ENCODE data around the gene BLOC1S4. TPM values are rescaled to one million over a fixed set of nuclear protein-coding genes. Genes with fewer than 3 reads are reported as not detected.
"Not testable (repeated sequence)": the region's sequence is repeated elsewhere in the genome, so short reads cannot be mapped to it uniquely, and the experiment has no call there.

The BLOC1S4 gene
- total RNA-seq, 1 donor from 2014 or later, result 19.1 TPM

DNA sequence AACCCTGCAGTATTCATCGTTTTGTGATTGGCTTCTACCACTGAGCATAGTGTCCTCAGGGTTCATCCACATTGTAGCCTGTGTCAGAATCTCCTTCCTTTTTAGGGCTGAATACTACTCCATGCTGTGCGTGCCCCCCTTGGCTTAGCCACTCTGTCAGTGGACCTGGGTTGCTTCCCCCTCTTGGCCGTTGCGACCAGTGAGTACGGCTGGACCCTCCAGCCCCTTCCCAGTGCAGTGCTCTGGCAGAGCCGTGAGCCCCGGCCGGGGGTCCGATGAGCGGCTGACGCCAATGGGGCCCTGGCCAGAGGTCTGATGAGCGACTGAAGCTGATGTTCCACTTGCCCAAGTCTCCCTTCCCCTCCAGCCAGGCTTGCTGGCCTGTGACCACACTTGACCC lies 6.9 kb downstream of the BLOC1S4 start:
- no peak overlapping the region for H3K4me3 Mint-ChIP-seq
- no peaks in the 10 kb centered on the region for H3K9me3 Mint-ChIP-seq
- no peak overlapping the region for H3K27ac Mint-ChIP-seq
- H3K36me3 Mint-ChIP-seq, result peaks cover 5% of the 10 kb centered on the region
- TF ChIP-seq CTCF (conservative IDR thresholded peaks at IDR 0.05), result no peak
- peaks cover 23% of the 10 kb centered on the region for H3K4me1 Mint-ChIP-seq (ENCODE audit: unreplicated experiment)
- H3K27me3 Mint-ChIP-seq, result no peaks in the 10 kb centered on the region
- no peak for DNase-seq (ENCODE audit: extremely low spot score, unreplicated experiment)

DNA sequence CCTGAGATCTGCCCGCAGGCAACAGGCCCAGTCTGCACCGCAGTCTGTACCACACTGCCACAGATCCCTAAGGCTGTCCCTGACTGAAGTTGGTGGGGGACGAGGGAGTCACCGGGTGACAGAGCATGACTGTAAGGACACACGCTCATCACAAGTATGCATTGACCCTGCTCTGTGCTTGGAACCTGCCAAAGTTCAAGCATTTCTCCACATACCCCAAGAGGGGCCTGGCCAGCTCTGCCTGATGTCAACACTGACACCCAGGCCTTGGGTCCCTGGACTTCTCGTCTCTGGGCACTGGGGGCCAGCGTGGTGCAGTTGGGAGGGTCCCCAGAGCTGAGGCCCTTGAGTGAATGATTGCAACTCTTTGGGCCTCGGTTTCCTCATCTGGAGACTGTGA lies 7.9 kb downstream of the BLOC1S4 start:
- TF ChIP-seq CTCF (conservative IDR thresholded peaks at IDR 0.05), result no peak
- H3K27ac Mint-ChIP-seq, result no peak overlapping the region
- H3K4me3 Mint-ChIP-seq, result no peak overlapping the region
- DNase-seq (ENCODE audit: extremely low spot score, unreplicated experiment), result no peak
- peaks cover 3% of the 10 kb centered on the region for H3K36me3 Mint-ChIP-seq
- no peaks in the 10 kb centered on the region for H3K9me3 Mint-ChIP-seq
- peaks cover 25% of the 10 kb centered on the region for H3K4me1 Mint-ChIP-seq (ENCODE audit: unreplicated experiment)
- H3K27me3 Mint-ChIP-seq, result no peaks in the 10 kb centered on the region

- Mint-ChIP-seq H3K4me1 (ENCODE audit: unreplicated experiment) (peaks cover 21% of the 10 kb centered on the region), H3K36me3 (no peaks in the 10 kb centered on the region), H3K27me3 (no peaks in the 10 kb centered on the region), H3K4me3 (no peak overlapping the region), H3K27ac (no peak overlapping the region), H3K9me3 (no peaks in the 10 kb centered on the region)
- no peak for DNase-seq (ENCODE audit: extremely low spot score, unreplicated experiment)
- no peak for TF ChIP-seq CTCF (conservative IDR thresholded peaks at IDR 0.05)
These were observed 8.6 kb downstream of the BLOC1S4 start for GRCh38 chr4:6724421-6725111.

DNA sequence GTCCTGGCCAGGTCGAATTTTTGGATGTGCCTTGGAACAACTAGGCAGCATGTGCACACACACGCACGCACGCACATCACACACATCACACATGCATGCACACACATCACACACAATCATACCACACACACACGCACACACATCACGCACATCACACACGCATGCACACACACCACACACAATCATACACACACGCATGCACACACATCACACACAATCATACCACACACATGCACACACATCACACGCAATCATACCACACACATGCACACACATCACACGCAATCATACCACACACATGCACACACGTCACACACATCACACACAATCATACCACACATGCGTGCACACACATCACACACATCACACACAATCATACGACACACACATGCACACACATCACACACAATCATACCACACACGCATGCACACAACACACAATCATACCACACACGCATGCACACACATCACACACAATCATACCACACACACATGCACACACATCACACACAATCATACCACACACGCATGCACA lies 9.5 kb downstream of the BLOC1S4 start:
- not testable (repeated sequence) for H3K4me3 Mint-ChIP-seq; H3K36me3 Mint-ChIP-seq; H3K9me3 Mint-ChIP-seq; H3K27ac Mint-ChIP-seq; DNase-seq (ENCODE audit: extremely low spot score, unreplicated experiment); H3K27me3 Mint-ChIP-seq
- peaks cover 17% of the 10 kb centered on the region for H3K4me1 Mint-ChIP-seq (ENCODE audit: unreplicated experiment)

DNA sequence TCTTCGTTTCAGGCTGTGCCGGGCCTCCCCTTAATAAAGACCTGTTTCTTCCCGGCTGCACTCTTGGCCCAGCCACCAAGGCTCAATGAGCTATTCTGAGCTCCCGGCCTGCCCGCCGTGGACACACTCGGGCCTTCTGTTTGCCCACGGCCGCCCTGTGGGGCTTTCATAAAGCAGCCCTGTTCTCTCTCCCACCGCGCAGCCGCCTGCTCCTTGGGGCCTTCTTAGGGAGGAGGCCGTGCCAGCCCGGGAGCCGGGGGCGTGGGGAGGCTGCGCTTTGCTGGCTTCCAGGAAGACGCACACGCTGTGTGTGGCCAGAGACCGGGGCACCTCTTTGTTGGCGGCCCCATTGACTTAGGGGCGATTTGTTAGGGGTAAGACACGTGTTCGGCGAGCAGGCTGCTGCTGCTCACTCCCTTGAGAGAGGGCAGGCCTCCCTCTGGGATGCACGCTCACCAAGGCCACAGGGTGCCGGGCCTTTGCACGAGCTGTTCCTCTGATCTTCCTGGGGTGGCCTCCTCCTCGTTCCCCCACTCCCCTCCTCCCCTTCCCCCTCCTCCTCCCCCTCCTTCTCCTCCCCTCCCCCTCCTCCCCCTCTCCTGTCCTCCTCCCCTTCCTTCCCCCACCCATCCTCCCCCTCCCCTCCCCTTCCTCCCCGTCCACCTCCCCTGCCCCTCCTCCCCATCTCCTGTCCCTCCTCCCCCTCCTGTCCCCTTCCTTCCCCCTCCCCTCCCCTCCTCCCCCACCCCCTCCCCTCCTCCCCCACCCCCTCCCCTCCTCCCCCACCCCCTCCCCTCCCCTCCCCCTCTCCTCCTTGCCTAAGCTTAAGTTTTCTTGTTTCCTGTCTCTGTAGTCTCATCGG lies 11.3 kb downstream of the BLOC1S4 start:
- Mint-ChIP-seq H3K4me3 (peak overlapping the region; percentile 34), H3K36me3 (no peaks in the 10 kb centered on the region), H3K4me1 (ENCODE audit: unreplicated experiment) (peaks cover 16% of the 10 kb centered on the region), H3K27ac (peak overlapping the region; percentile 39), H3K9me3 (no peaks in the 10 kb centered on the region), H3K27me3 (no peaks in the 10 kb centered on the region)
- TF ChIP-seq CTCF (conservative IDR thresholded peaks at IDR 0.05), result no peak
- no peak for DNase-seq (ENCODE audit: extremely low spot score, unreplicated experiment)

DNA sequence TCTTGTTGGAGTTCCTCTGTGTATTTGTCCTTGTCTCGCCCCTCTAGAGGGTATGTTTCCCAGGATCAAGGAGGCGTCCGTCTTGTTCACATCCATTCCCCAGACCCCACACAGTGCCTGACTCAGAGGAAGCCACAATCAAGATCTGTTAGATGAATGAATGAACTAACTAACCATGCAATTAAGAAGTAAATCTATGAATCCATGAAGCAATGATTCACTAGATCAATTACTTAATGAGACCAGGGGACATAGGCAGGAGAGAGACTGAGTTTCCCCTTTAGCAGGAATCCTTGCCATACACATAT lies 11.9 kb downstream of the BLOC1S4 start:
- Mint-ChIP-seq H3K27me3 (no peaks in the 10 kb centered on the region), H3K9me3 (no peaks in the 10 kb centered on the region), H3K4me1 (ENCODE audit: unreplicated experiment) (peaks cover 16% of the 10 kb centered on the region), H3K36me3 (no peaks in the 10 kb centered on the region), H3K4me3 (no peak overlapping the region), H3K27ac (peak overlapping the region; percentile 39)
- DNase-seq (ENCODE audit: extremely low spot score, unreplicated experiment), result no peak
- TF ChIP-seq CTCF (conservative IDR thresholded peaks at IDR 0.05), result no peak
